ENCODE results near the gene VTA1.
A peak's percentile ranks its signal among the peaks of the same experiment; 100 is the strongest.
"Not testable (repeated sequence)": the region's sequence is repeated elsewhere in the genome, so short reads cannot be mapped to it uniquely, and the experiment has no call there.

The VTA1 gene

GRCh38 chr6:142171351-142171750, 24.3 kb downstream of the VTA1 start:
- DNase-seq (ENCODE audit: low spot score) = no peak

- DNase-seq (ENCODE audit: low spot score) = no peak
These were observed 25.7 kb downstream of the VTA1 start for GRCh38 chr6:142172758-142173157.

GRCh38 chr6:142173980-142174379, 26.9 kb downstream of the VTA1 start:
- DNase-seq (ENCODE audit: low spot score) = no peak

GRCh38 chr6:142174703-142175102, 27.6 kb downstream of the VTA1 start:
- no peak for DNase-seq (ENCODE audit: low spot score)

GRCh38 chr6:142178129-142178528, 31.1 kb downstream of the VTA1 start:
- DNase-seq (ENCODE audit: low spot score) = no peak

- DNase-seq (ENCODE audit: low spot score) = no peak
These were observed 34.9 kb downstream of the VTA1 start for GRCh38 chr6:142182004-142182403.

- DNase-seq (ENCODE audit: low spot score) = no peak
These were observed 36.3 kb downstream of the VTA1 start for GRCh38 chr6:142183351-142183750.

GRCh38 chr6:142184307-142184706, 37.2 kb downstream of the VTA1 start:
- no peak for DNase-seq (ENCODE audit: low spot score)

- no peak for DNase-seq (ENCODE audit: low spot score)
These were observed 38.6 kb downstream of the VTA1 start for GRCh38 chr6:142185641-142186040.

GRCh38 chr6:142187209-142187608, 40.1 kb downstream of the VTA1 start:
- DNase-seq (ENCODE audit: low spot score) = no peak

- DNase-seq (ENCODE audit: low spot score) = not testable (repeated sequence)
These were observed 41.3 kb downstream of the VTA1 start for GRCh38 chr6:142188341-142188740.

GRCh38 chr6:142189057-142189456, 42.0 kb downstream of the VTA1 start:
- DNase-seq (ENCODE audit: low spot score) = no peak

GRCh38 chr6:142192343-142192742, 45.3 kb downstream of the VTA1 start:
- DNase-seq (ENCODE audit: low spot score) = no peak

- no peak for DNase-seq (ENCODE audit: low spot score)
These were observed 46.6 kb downstream of the VTA1 start for GRCh38 chr6:142193621-142194020.

GRCh38 chr6:142195862-142196541, 48.9 kb downstream of the VTA1 start:
- no peak for DNase-seq (ENCODE audit: low spot score)

- no peak for DNase-seq (ENCODE audit: low spot score)
These were observed 54.0 kb downstream of the VTA1 start for GRCh38 chr6:142200846-142201628.

GRCh38 chr6:142207265-142207877, 60.3 kb downstream of the VTA1 start:
- DNase-seq (ENCODE audit: low spot score) = peak; percentile 50

- no peak for DNase-seq (ENCODE audit: low spot score)
These were observed 63.5 kb downstream of the VTA1 start for GRCh38 chr6:142210606-142211005.

GRCh38 chr6:142213402-142213801, 66.3 kb downstream of the VTA1 start:
- no peak for DNase-seq (ENCODE audit: low spot score)

GRCh38 chr6:142218446-142218845, 71.4 kb downstream of the VTA1 start:
- no peak for DNase-seq (ENCODE audit: low spot score)

- no peak for DNase-seq (ENCODE audit: low spot score)
These were observed 75.0 kb downstream of the VTA1 start for GRCh38 chr6:142222022-142222421.

GRCh38 chr6:142223938-142224337, 76.9 kb downstream of the VTA1 start:
- DNase-seq (ENCODE audit: low spot score) = no peak

GRCh38 chr6:142225115-142225514, 78.1 kb downstream of the VTA1 start:
- no peak for DNase-seq (ENCODE audit: low spot score)
